K562 (cell line): ENCODE data around the gene TTC38. TPM values are rescaled to one million over a fixed set of nuclear protein-coding genes. Genes with fewer than 3 reads are reported as not detected.

Source experiments
- ATAC-seq: fragments of 200-7000 bp; cut with Tn5 transposase; 3 replicates; pipeline ENCODE4 v1.9.1; 2020; ENCODE audit warnings: moderate library complexity
- BruUV-seq: library from RNA; stranded (reverse); fragments of 400-500 nt; replicated peaks from 2 replicates; lab custom pipeline; 2021; lab: Mats Ljungman, UMichigan
- CTCF ChIA-PET: fragments of 300-600 bp; formaldehyde crosslinking; extraction: SDS; loops from one replicate; lab custom pipeline; 2021; ENCODE audit warnings: low intra/inter-chr PET ratio; lab: Yijun Ruan, JAX
- POLR2A ChIA-PET: fragments of 300-600, 350-650 bp; sonication (Branson Sonifier 250); formaldehyde crosslinking; extraction: SDS; loops from one replicate; lab custom pipeline; 2021; ENCODE audit warnings: antibody characterized with exemption, inconsistent platforms; lab: Yijun Ruan, JAX
- DNase-seq, 4 experiments: peaks; one replicate each; pipeline versions ENCODE4 v3.0.0 to v3.0.0-alpha.2; 2011 to 2018; ENCODE audit warnings: low spot score in 3 of 4, mixed read lengths in 3 of 4; ENCODE audit errors: extremely low read depth in 1 of 4
- FAIRE-seq: peaks from 2 replicates; lab custom pipeline; 2011; peaks lifted over from hg19 to GRCh38; lab: Jason Lieb, UNC
- H2AFZ ChIP-seq: 2 replicates; pipeline ENCODE4 v1.6.0; 2011; ENCODE audit warnings: low read depth, low read length, control low read depth, inconsistent platforms
- H3K27ac ChIP-seq: fragments of 200-600 bp; 3 replicates; pipeline ENCODE4 v1.8.0; 2011; ENCODE audit warnings: low read depth, mild to moderate bottlenecking, control low read depth, inconsistent platforms, low read length, moderate library complexity, mixed read lengths; ENCODE audit errors: extremely low read depth
- H3K27me3 ChIP-seq, 2 experiments: fragments of 300-600 bp in 1 of 2; 2 replicates in 1 of 2; 3 replicates in 1 of 2; pipeline versions ENCODE4 v1.6.0 to v1.8.0; 2011; ENCODE audit warnings: inconsistent platforms in 2 of 2, low read length in 2 of 2, mild to moderate bottlenecking in 1 of 2, mixed read lengths in 1 of 2, moderate library complexity in 1 of 2; ENCODE audit not compliant: control insufficient read depth in 2 of 2, insufficient read depth in 2 of 2
- H3K36me3 ChIP-seq: fragments of 300-600 bp; 3 replicates; pipeline ENCODE4 v1.8.0; 2011; ENCODE audit warnings: mild to moderate bottlenecking, low read length, inconsistent platforms; ENCODE audit not compliant: control insufficient read depth, insufficient read depth
- H3K4me1 ChIP-seq, 2 experiments: fragments of 200-600 bp in 1 of 2; replicated peaks in 1 of 2; 2 replicates in 1 of 2; 3 replicates in 1 of 2; pipeline versions ENCODE4 v1.5.1 to v1.8.0; 2011; ENCODE audit warnings: inconsistent platforms in 2 of 2, low read length in 2 of 2, mild to moderate bottlenecking in 1 of 2, mixed read lengths in 1 of 2, moderate library complexity in 1 of 2; ENCODE audit not compliant: control insufficient read depth in 2 of 2, insufficient read depth in 2 of 2
- H3K4me2 ChIP-seq: 2 replicates; pipeline ENCODE4 v1.6.1; 2011; ENCODE audit warnings: low read length, control low read depth, inconsistent platforms, mixed read lengths; ENCODE audit not compliant: insufficient read depth
- H3K4me3 ChIP-seq: fragments of 200-600 bp; sonication (generic), shearing (Covaris generic); 2 replicates; pipeline ENCODE4 v1.5.1; 2016; ENCODE audit warnings: control low read depth, inconsistent platforms
- H3K79me2 ChIP-seq: fragments of 200-600 bp; 3 replicates; pipeline ENCODE4 v1.8.0; 2011; ENCODE audit warnings: low read length, inconsistent platforms; ENCODE audit not compliant: control insufficient read depth, insufficient read depth
- H3K9ac ChIP-seq, 2 experiments: 2 replicates each; pipeline versions ENCODE4 v1.6.0 to v1.6.1; 2011; ENCODE audit warnings: low read depth in 2 of 2, low read length in 2 of 2, control low read depth in 1 of 2, inconsistent platforms in 1 of 2, mild to moderate bottlenecking in 1 of 2, mixed read lengths in 1 of 2; ENCODE audit not compliant: insufficient read depth in 1 of 2
- H3K9me1 ChIP-seq: one replicate; pipeline ENCODE4 v1.6.0; 2011; ENCODE audit warnings: inconsistent platforms, mild to moderate bottlenecking, low read length, moderate library complexity; ENCODE audit not compliant: control insufficient read depth, insufficient read depth
- H3K9me3 ChIP-seq: replicated peaks from 2 replicates; pipeline ENCODE4 v1.5.1; 2011; ENCODE audit warnings: low read depth, low read length, inconsistent platforms; ENCODE audit not compliant: control insufficient read depth, insufficient read depth
- H4K20me1 ChIP-seq: replicated peaks from 2 replicates; pipeline ENCODE4 v1.6.1; 2011; ENCODE audit warnings: low read length, inconsistent platforms, mixed read lengths; ENCODE audit not compliant: control insufficient read depth, insufficient read depth
- ARID4B ChIP-seq: sonication (generic); formaldehyde crosslinking; IDR thresholded peaks from 2 replicates; pipeline ENCODE4 v1.8.0; 2022; ENCODE audit warnings: mild to moderate bottlenecking, missing genetic modification reagents
- ETV1 ChIP-seq: fragments of 450-650 bp; conservative IDR thresholded peaks from 2 replicates; pipeline ENCODE4 v1.6.1; 2016; ENCODE audit warnings: missing genetic modification characterization, control low read depth, low read depth, missing compliant biosample characterization
- ILF3 ChIP-seq: fragments of 450-650 bp; IDR thresholded peaks from 2 replicates; pipeline ENCODE4 v1.6.1; 2018; ENCODE audit warnings: antibody characterized with exemption, mild to moderate bottlenecking, moderate library complexity, borderline replicate concordance
- LCOR ChIP-seq: sonication (generic); formaldehyde crosslinking; IDR thresholded peaks from 2 replicates; pipeline ENCODE4 v1.8.0; 2022; ENCODE audit warnings: mild to moderate bottlenecking, missing genetic modification reagents
- RAD51 ChIP-seq: fragments of 450-650 bp; IDR thresholded peaks from 2 replicates; pipeline ENCODE4 v1.7.1; 2016; ENCODE audit warnings: low read depth, mild to moderate bottlenecking, borderline replicate concordance
- TAF1 ChIP-seq: IDR thresholded peaks from 2 replicates; pipeline ENCODE4 v1.6.1; 2011; ENCODE audit warnings: mild to moderate bottlenecking, low read length, moderate library complexity; ENCODE audit not compliant: insufficient read depth, control insufficient read depth, severe bottlenecking; ENCODE audit errors: extremely low read depth
- YY1 ChIP-seq, 3 experiments: IDR thresholded peaks; 2 replicates each; pipeline ENCODE4 v1.6.1; 2011; ENCODE audit warnings: low read length in 2 of 3, mild to moderate bottlenecking in 2 of 3, moderate library complexity in 2 of 3, borderline replicate concordance in 1 of 3, control low read depth in 1 of 3, low read depth in 1 of 3; ENCODE audit not compliant: insufficient read depth in 3 of 3, insufficient replicate concordance in 2 of 3, control insufficient read depth in 1 of 3, insufficient read length in 1 of 3; ENCODE audit errors: extremely low read depth in 1 of 3
- WGBS: fragments of 100-300 bp; shearing (Covaris generic); methylation state at CpG from one replicate; pipeline ENCODE4 v1.1.6; 2016; ENCODE audit warnings: low coverage, mixed read lengths; ENCODE audit not compliant: insufficient coverage; ENCODE audit errors: missing lambda C conversion rate; 5-methylcytosine and 5-hydroxymethylcytosine counted together
- in situ Hi-C: fragments of 300-500 bp; cut with MboI; formaldehyde crosslinking; loops from 4 replicates; pipeline ENCODE4 v1.15.0; 2018; ENCODE audit warnings: inconsistent platforms, mixed read lengths
- intact Hi-C: fragments of 100-400 bp; cut with micrococcal nuclease; formaldehyde crosslinking; loops from 2 replicates; pipeline ENCODE4 v1.14.2; 2022
- polyA plus RNA-seq, 8 experiments: library from polyadenylated mRNA; depleted of rRNA in 4 of 8; stranded (reverse) in 5 of 8; unstranded in 3 of 8; fragments of >200 nt; fragmentation: Nextera tagmentation in 2 of 8; fragmentation: Illumina TruSeq in 1 of 8; extraction: Ambion mirVana in 2 of 8; extraction: Trizol in 1 of 8; gene quantifications; 2 replicates each; pipeline versions ENCODE4 v1.2.1 to v1.2.3, GENCODE V29; 2011 to 2014; ENCODE audit warnings: inconsistent platforms in 1 of 8, missing spikeins in 1 of 8
- total RNA-seq, 7 experiments: library from RNA; depleted of rRNA in 6 of 7; stranded (reverse); fragments of >200 nt in 6 of 7; fragmentation: Illumina TruSeq in 2 of 7; extraction: Trizol in 2 of 7; gene quantifications; 2 replicates each; pipeline versions ENCODE4 v1.2.1 to v1.2.3, GENCODE V29; 2011 to 2021; ENCODE audit warnings: low replicate concordance in 1 of 7

Gene TTC38
- total and polyA plus RNA-seq, 9 of the 15 experiments (the other 6 are each of a cell fraction or from before 2014, with no cell fraction given) = 0.84 to 28.4 (median 18.1) TPM

- Histone ChIP-seq H3K4me1 (peaks cover 5 to 12% of the 10 kb centered on the region in 2 experiments; a peak in 4 of 5 replicates), H3K27me3 (no peaks in the 10 kb centered on the region), H4K20me1 (no peaks in the 10 kb centered on the region), H3K9me1 (no peaks in the 10 kb centered on the region), H3K9ac (peak overlapping the region; percentile 78 to 97), H3K79me2 (peaks cover 31% of the 10 kb centered on the region), H3K4me2 (peak overlapping the region; percentile 89), H3K27ac (peak overlapping the region; percentile 79), H3K9me3 (no peaks in the 10 kb centered on the region), H3K4me3 (peak overlapping the region; percentile 72), H2AFZ (peak overlapping the region; percentile 85), H3K36me3 (peaks cover 61% of the 10 kb centered on the region; the same call in 2 of the 3 replicates)
- TSS peak; percentile 29 for BruUV-seq
- DNase-seq = peak; percentile 35 to 59 (median 48)
- ChIA-PET CTCF (no interaction called here), POLR2A (interaction anchor here (0.6 to 1.3 kb wide), 3 partner anchors 29 to 74 kb away, joined by 3 read pairs; no protein-coding TSS in a partner anchor)
- TF ChIP-seq YY1 (IDR thresholded peaks at IDR 0.05; ENCODE audit: borderline replicate concordance in 1 of 3, control insufficient read depth in 1 of 3, extremely low read depth in 1 of 3, insufficient read depth in 3 of 3, insufficient read length in 1 of 3, insufficient replicate concordance in 2 of 3, low read depth in 1 of 3, low read length in 2 of 3) = peak in 2 of 3 experiments; percentile 18 to 69
- no peak for TF ChIP-seq ILF3
- peak; percentile 20 for TF ChIP-seq TAF1
- TF ChIP-seq RAD51 = no peak
- TF ChIP-seq LCOR (CRISPR knock-in tag) = 0 out of 2 replicates have a peak, but pooled peaks have one; percentile 29
- TF ChIP-seq ARID4B = 0 out of 2 replicates have a peak, but pooled peaks have one; percentile 4
- TF ChIP-seq ETV1 (tag) = no peak
- ATAC-seq = peak; percentile 63
- WGBS = 2% methylated on average over 37 of the region's 42 CpGs
- peak; percentile 42 for FAIRE-seq
- in situ Hi-C loops (no loop called here), intact Hi-C loops (no loop called here)
Measured at GRCh38 chr22:46336119-46337078, 68.6 kb downstream of the TTC38 start.
